Fibroblast of pulmonary artery (primary cell): ENCODE data around the gene LEKR1.

Experiments
- DNase-seq: peaks from one replicate; pipeline ENCODE4 v3.0.0-alpha.2; 2010; ENCODE audit warnings: low read depth
- H3K4me3 ChIP-seq: replicated peaks from 2 replicates; pipeline ENCODE4 v1.5.1; 2011; ENCODE audit warnings: low read depth, mild to moderate bottlenecking, control low read depth, low read length, moderate library complexity
- CTCF ChIP-seq: IDR thresholded peaks from 2 replicates; pipeline ENCODE4 v1.5.1; 2011; ENCODE audit warnings: mild to moderate bottlenecking, control low read depth, low read length, inconsistent platforms; ENCODE audit errors: missing control alignments

Gene LEKR1

GRCh38 chr3:157040456-157040855, 214.3 kb downstream of the LEKR1 start:
- TF ChIP-seq CTCF, result no peak
- no peak overlapping the region for H3K4me3 ChIP-seq
- no peak for DNase-seq

- no peak for TF ChIP-seq CTCF
- DNase-seq, result no peak
These were observed 216.1 kb downstream of the LEKR1 start for GRCh38 chr3:157042226-157042625.

GRCh38 chr3:157043771-157044170, 217.6 kb downstream of the LEKR1 start:
- H3K4me3 ChIP-seq, result no peak overlapping the region
- peak; percentile 20 for DNase-seq
- no peak for TF ChIP-seq CTCF

More at GRCh38 chr3:157042226-157042625, 216.1 kb downstream of the LEKR1 start:
- no peak overlapping the region for H3K4me3 ChIP-seq

- no peak for DNase-seq
- no peak overlapping the region for H3K4me3 ChIP-seq
- no peak for TF ChIP-seq CTCF
These were observed 219.2 kb downstream of the LEKR1 start for GRCh38 chr3:157045238-157045850.

- no peak overlapping the region for H3K4me3 ChIP-seq
- no peak for TF ChIP-seq CTCF
- no peak for DNase-seq
These were observed 220.4 kb downstream of the LEKR1 start for GRCh38 chr3:157046520-157046919.

GRCh38 chr3:157051055-157051454, 224.9 kb downstream of the LEKR1 start:
- H3K4me3 ChIP-seq, result no peak overlapping the region
- DNase-seq, result no peak
- TF ChIP-seq CTCF, result no peak

GRCh38 chr3:157051591-157051990, 225.4 kb downstream of the LEKR1 start:
- TF ChIP-seq CTCF, result no peak
- DNase-seq, result no peak
- no peak overlapping the region for H3K4me3 ChIP-seq
